ENCODE data around the gene SEMA4D. TPM values are rescaled to one million over a fixed set of nuclear protein-coding genes. Genes with fewer than 3 reads are reported as not detected.

SEMA4D gene
- total RNA-seq, 1 experiment from 2014 or later, result 8.0 TPM

DNA sequence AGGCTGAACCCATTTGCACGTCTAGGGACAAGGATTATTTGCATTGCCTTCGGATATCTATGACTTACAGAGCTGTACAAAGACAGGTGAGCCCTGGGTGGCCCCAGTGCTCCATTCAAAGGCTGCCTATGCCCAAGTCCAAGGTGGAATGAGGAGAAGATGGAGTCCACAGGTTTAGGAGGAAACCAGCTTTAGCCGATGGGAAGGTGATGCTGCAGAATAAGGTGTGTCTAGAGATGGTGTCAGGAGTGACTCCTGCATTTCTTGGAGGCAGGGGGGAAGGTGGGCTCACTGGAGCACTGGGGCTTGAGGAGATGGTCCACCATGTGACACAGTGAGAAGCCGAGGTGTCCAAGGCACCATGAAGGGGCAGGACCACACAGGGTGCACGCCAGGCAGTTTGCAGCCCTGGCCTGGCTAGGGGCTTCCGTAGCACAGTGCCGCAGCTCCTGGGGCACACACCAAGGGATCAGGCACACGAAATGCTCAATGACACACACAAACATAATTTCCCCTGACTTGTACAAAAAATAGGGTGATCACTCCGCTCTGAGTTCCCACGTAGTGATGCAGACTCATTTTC is 32.1 kb downstream of the SEMA4D start:
- BruUV-seq (replicated peaks), result no TSS peak
- no peak for ATAC-seq
- CTCF ChIA-PET, result no interaction called here
- TF ChIP-seq EZH2 (IDR thresholded peaks at IDR 0.05; ENCODE audit: low read length, unreplicated experiment) (no peak), EZH2phosphoT487 (IDR thresholded peaks at IDR 0.05; ENCODE audit: borderline replicate concordance, low read length) (no peak)
- TF ChIP-seq, protein P1, sequence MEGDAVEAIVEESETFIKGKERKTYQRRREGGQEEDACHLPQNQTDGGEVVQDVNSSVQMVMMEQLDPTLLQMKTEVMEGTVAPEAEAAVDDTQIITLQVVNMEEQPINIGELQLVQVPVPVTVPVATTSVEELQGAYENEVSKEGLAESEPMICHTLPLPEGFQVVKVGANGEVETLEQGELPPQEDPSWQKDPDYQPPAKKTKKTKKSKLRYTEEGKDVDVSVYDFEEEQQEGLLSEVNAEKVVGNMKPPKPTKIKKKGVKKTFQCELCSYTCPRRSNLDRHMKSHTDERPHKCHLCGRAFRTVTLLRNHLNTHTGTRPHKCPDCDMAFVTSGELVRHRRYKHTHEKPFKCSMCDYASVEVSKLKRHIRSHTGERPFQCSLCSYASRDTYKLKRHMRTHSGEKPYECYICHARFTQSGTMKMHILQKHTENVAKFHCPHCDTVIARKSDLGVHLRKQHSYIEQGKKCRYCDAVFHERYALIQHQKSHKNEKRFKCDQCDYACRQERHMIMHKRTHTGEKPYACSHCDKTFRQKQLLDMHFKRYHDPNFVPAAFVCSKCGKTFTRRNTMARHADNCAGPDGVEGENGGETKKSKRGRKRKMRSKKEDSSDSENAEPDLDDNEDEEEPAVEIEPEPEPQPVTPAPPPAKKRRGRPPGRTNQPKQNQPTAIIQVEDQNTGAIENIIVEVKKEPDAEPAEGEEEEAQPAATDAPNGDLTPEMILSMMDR (conservative IDR thresholded peaks at IDR 0.05; ENCODE audit: low read depth, low read length), result no peak
- intact Hi-C loops (cut with micrococcal nuclease), result no loop called here
- Histone ChIP-seq H2AFZ (ENCODE audit: low read length) (no peak overlapping the region), H3K79me2 (ENCODE audit: low read length) (no peaks in the 10 kb centered on the region), H3F3A (ENCODE audit: low read length, unreplicated experiment) (no peaks in the 10 kb centered on the region), H3K36me3 (ENCODE audit: low read depth, low read length) (no peaks in the 10 kb centered on the region), H3K4me2 (ENCODE audit: low read length) (no peak overlapping the region), H3K4me3 (ENCODE audit: low read length) (no peak overlapping the region), H3K9me2 (replicated peaks; ENCODE audit: low read length) (no peaks in the 10 kb centered on the region), H3K9me3 (ENCODE audit: low read length) (no peaks in the 10 kb centered on the region), H3K27ac (ENCODE audit: low read length) (no peak overlapping the region), H3K27me3 (ENCODE audit: low read length) (no peaks in the 10 kb centered on the region), H3K9ac (ENCODE audit: low read length) (no peak overlapping the region), H3K4me1 (ENCODE audit: insufficient read depth, low read length) (no peaks in the 10 kb centered on the region), H4K20me1 (ENCODE audit: low read length) (no peaks in the 10 kb centered on the region)
- POLR2A ChIA-PET (ENCODE audit: unreplicated experiment), result no interaction called here
- no peak for DNase-seq

DNA sequence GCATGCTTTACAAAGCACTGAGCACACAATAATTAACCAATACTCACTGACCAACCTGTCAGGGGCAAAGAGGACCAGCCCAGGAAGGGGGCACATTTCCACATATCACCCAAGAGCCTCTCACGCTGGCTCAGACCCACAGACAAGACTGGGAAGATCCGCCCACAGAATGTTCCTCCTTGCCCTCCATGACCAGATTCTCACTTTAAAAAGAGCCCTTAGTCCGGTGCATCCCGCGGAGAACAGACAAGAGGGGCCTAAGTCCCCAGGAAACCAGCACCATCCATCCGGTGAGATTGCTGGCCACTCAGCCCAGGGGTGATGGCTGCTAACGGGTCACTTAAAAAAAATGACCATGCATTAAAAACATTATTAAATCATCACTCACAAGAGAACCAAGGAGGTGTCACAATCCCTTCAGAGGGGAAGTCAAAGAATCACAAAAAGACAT is 32.9 kb downstream of the SEMA4D start:
- Histone ChIP-seq H3K27me3 (ENCODE audit: low read length) (no peaks in the 10 kb centered on the region), H3K79me2 (ENCODE audit: low read length) (no peaks in the 10 kb centered on the region), H3F3A (ENCODE audit: low read length, unreplicated experiment) (no peaks in the 10 kb centered on the region), H4K20me1 (ENCODE audit: low read length) (no peaks in the 10 kb centered on the region), H3K4me3 (ENCODE audit: low read length) (no peak overlapping the region), H3K36me3 (ENCODE audit: low read depth, low read length) (no peaks in the 10 kb centered on the region), H3K9ac (ENCODE audit: low read length) (no peak overlapping the region), H3K4me2 (ENCODE audit: low read length) (no peak overlapping the region), H3K4me1 (ENCODE audit: insufficient read depth, low read length) (no peaks in the 10 kb centered on the region), H3K27ac (ENCODE audit: low read length) (no peak overlapping the region), H3K9me2 (replicated peaks; ENCODE audit: low read length) (no peaks in the 10 kb centered on the region), H3K9me3 (ENCODE audit: low read length) (no peaks in the 10 kb centered on the region), H2AFZ (ENCODE audit: low read length) (no peak overlapping the region)
- ChIA-PET CTCF (no interaction called here), POLR2A (ENCODE audit: unreplicated experiment) (no interaction called here)
- TF ChIP-seq EZH2phosphoT487 (IDR thresholded peaks at IDR 0.05; ENCODE audit: borderline replicate concordance, low read length), result no peak
- no peak for TF ChIP-seq EZH2 (IDR thresholded peaks at IDR 0.05; ENCODE audit: low read length, unreplicated experiment)
- TF ChIP-seq, protein P1 (conservative IDR thresholded peaks at IDR 0.05; ENCODE audit: low read depth, low read length), result no peak
- intact Hi-C loops (cut with micrococcal nuclease), result no loop called here
- DNase-seq (no peak), ATAC-seq (no peak)
- BruUV-seq (replicated peaks), result no TSS peak

DNA sequence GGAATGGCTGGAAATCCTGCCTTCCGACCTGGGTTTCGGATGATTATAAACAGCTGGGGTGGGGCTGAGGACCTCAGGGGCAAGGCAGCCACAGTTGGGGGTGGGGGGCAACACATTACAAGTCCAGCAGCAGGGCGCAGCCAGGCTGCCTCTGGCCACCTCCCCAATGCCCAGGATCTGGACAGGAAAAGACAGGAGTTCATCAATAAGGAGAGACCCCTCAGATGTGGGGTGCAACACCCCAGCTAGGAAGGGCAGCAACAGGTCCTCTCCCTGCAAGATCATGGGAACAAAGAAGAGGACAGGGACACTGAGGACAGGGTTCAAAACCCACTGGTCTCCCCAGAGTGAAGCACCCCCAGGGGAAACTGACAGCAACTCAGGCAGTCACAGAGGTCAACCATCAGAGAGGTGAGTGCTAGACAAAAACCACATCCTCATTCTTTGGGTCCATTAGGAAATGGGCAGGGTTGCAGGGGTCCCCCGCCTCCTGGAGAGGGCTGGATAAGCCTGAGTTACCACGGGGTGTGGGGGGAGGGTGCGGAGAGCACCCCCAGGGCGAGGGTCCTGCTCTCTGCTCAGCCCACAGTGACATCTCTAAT is 33.5 kb downstream of the SEMA4D start:
- no peaks in the 10 kb centered on the region for H3K27me3 ChIP-seq (ENCODE audit: low read length)
- no peaks in the 10 kb centered on the region for H3K4me1 ChIP-seq (ENCODE audit: insufficient read depth, low read length)
- no peaks in the 10 kb centered on the region for H4K20me1 ChIP-seq (ENCODE audit: low read length)
- no peaks in the 10 kb centered on the region for H3K79me2 ChIP-seq (ENCODE audit: low read length)
- no peak overlapping the region for H2AFZ ChIP-seq (ENCODE audit: low read length)
- ATAC-seq, result no peak
- no peak overlapping the region for H3K9ac ChIP-seq (ENCODE audit: low read length)
- H3K4me2 ChIP-seq (ENCODE audit: low read length), result no peak overlapping the region
- no peaks in the 10 kb centered on the region for H3K9me2 ChIP-seq (replicated peaks; ENCODE audit: low read length)
- BruUV-seq (replicated peaks), result no TSS peak
- POLR2A ChIA-PET (ENCODE audit: unreplicated experiment), result no interaction called here
- TF ChIP-seq, protein P1 (conservative IDR thresholded peaks at IDR 0.05; ENCODE audit: low read depth, low read length), result no peak
- no peak for TF ChIP-seq EZH2phosphoT487 (IDR thresholded peaks at IDR 0.05; ENCODE audit: borderline replicate concordance, low read length)
- no peak for TF ChIP-seq EZH2 (IDR thresholded peaks at IDR 0.05; ENCODE audit: low read length, unreplicated experiment)
- intact Hi-C loops (cut with micrococcal nuclease), result no loop called here
- no peaks in the 10 kb centered on the region for H3F3A ChIP-seq (ENCODE audit: low read length, unreplicated experiment)
- CTCF ChIA-PET, result no interaction called here
- DNase-seq, result no peak
- no peak overlapping the region for H3K4me3 ChIP-seq (ENCODE audit: low read length)
- H3K36me3 ChIP-seq (ENCODE audit: low read depth, low read length), result no peaks in the 10 kb centered on the region
- no peak overlapping the region for H3K27ac ChIP-seq (ENCODE audit: low read length)
- H3K9me3 ChIP-seq (ENCODE audit: low read length), result no peaks in the 10 kb centered on the region
